MM.1S (cell line): Measurements from ENCODE around the gene GCLC.

Experiments used
- DNase-seq: peaks from one replicate; pipeline ENCODE4 v3.0.0-alpha.2; 2015
- H2AFZ ChIP-seq: fragments of 300-600 bp; sonication (generic); 2 replicates; pipeline ENCODE4 v1.6.0; 2016; ENCODE audit warnings: antibody characterized with exemption, low read length
- H3F3A ChIP-seq: fragments of 300-600 bp; sonication (generic); 2 replicates; pipeline ENCODE4 v1.6.1; 2016; ENCODE audit warnings: mild to moderate bottlenecking, antibody characterized with exemption, low read length, moderate library complexity, mixed read lengths; ENCODE audit not compliant: insufficient read depth
- H3K27ac ChIP-seq: fragments of 300-600 bp; sonication (generic); 2 replicates; pipeline ENCODE4 v1.5.1; 2016; ENCODE audit warnings: mild to moderate bottlenecking, low read length
- H3K27me3 ChIP-seq: fragments of 300-600 bp; sonication (generic); replicated peaks from 2 replicates; pipeline ENCODE4 v1.6.0; 2016; ENCODE audit warnings: low read length; ENCODE audit not compliant: insufficient read depth
- H3K36me3 ChIP-seq: fragments of 300-600 bp; sonication (generic); replicated peaks from 2 replicates; pipeline ENCODE4 v1.6.1; 2016; ENCODE audit warnings: mild to moderate bottlenecking, low read length, mixed read lengths; ENCODE audit not compliant: insufficient read depth
- H3K4me1 ChIP-seq: fragments of 300-600 bp; sonication (generic); 2 replicates; pipeline ENCODE4 v1.6.1; 2016; ENCODE audit warnings: low read length, mixed read lengths
- H3K4me2 ChIP-seq: fragments of 300-600 bp; sonication (generic); 2 replicates; pipeline ENCODE4 v1.6.0; 2016; ENCODE audit warnings: low read depth, low read length
- H3K4me3 ChIP-seq: fragments of 300-600 bp; sonication (generic); 2 replicates; pipeline ENCODE4 v1.5.1; 2016; ENCODE audit warnings: low read length, mixed read lengths
- H3K79me2 ChIP-seq: fragments of 300-600 bp; sonication (generic); 2 replicates; pipeline ENCODE4 v1.6.1; 2016; ENCODE audit warnings: mixed run types, low read length, mixed read lengths
- H3K9ac ChIP-seq: fragments of 300-600 bp; sonication (generic); 2 replicates; pipeline ENCODE4 v1.6.1; 2016; ENCODE audit warnings: low read length, mixed read lengths
- H3K9me2 ChIP-seq: fragments of 300-600 bp; sonication (generic); replicated peaks from 2 replicates; pipeline ENCODE4 v1.6.1; 2016; ENCODE audit warnings: mild to moderate bottlenecking, low read length, mixed read lengths; ENCODE audit not compliant: insufficient read depth
- H3K9me3 ChIP-seq: fragments of 300-600 bp; sonication (generic); replicated peaks from 2 replicates; pipeline ENCODE4 v1.6.1; 2016; ENCODE audit warnings: mild to moderate bottlenecking, low read length, mixed read lengths; ENCODE audit not compliant: insufficient read depth
- H4K20me1 ChIP-seq: fragments of 300-600 bp; sonication (generic); 2 replicates; pipeline ENCODE4 v1.6.1; 2016; ENCODE audit warnings: mild to moderate bottlenecking, low read length, moderate library complexity, mixed read lengths; ENCODE audit not compliant: insufficient read depth
- CTCF ChIP-seq: fragments of 300-600 bp; sonication (generic); IDR thresholded peaks from 2 replicates; pipeline ENCODE4 v1.5.1; 2016; ENCODE audit warnings: antibody characterized with exemption, low read length, mixed read lengths
- EZH2 ChIP-seq: fragments of 300-600 bp; sonication (generic); optimal IDR thresholded peaks from 2 replicates; pipeline ENCODE3; 2017; ENCODE audit warnings: low read depth, mild to moderate bottlenecking, antibody characterized with exemption, low read length, mixed read lengths
- EZH2phosphoT487 ChIP-seq: fragments of 300-600 bp; sonication (generic); IDR thresholded peaks from 2 replicates; pipeline ENCODE4 v1.6.1; 2018; ENCODE audit warnings: antibody characterized with exemption, low read length

Gene GCLC

GRCh38 chr6:53474010-53474409 lies 70.9 kb downstream of the GCLC start:
- H3F3A ChIP-seq: no peaks in the 10 kb centered on the region
- no peak overlapping the region for H3K4me3 ChIP-seq
- no peaks in the 10 kb centered on the region for H3K9me2 ChIP-seq
- no peaks in the 10 kb centered on the region for H3K4me1 ChIP-seq
- H3K36me3 ChIP-seq: no peaks in the 10 kb centered on the region
- no peaks in the 10 kb centered on the region for H3K79me2 ChIP-seq
- H4K20me1 ChIP-seq: no peaks in the 10 kb centered on the region
- DNase-seq: no peak
- no peak overlapping the region for H3K27ac ChIP-seq
- no peak overlapping the region for H3K4me2 ChIP-seq
- no peak overlapping the region for H2AFZ ChIP-seq
- no peaks in the 10 kb centered on the region for H3K27me3 ChIP-seq
- no peaks in the 10 kb centered on the region for H3K9me3 ChIP-seq
- TF ChIP-seq CTCF (no peak), EZH2phosphoT487 (no peak), EZH2 (no peak)
- H3K9ac ChIP-seq: no peak overlapping the region

- Histone ChIP-seq H3K9me2 (no peaks in the 10 kb centered on the region), H3K9ac (no peak overlapping the region), H2AFZ (no peak overlapping the region), H3K4me1 (no peaks in the 10 kb centered on the region), H3K4me2 (no peak overlapping the region), H3K9me3 (no peaks in the 10 kb centered on the region), H3K79me2 (no peaks in the 10 kb centered on the region), H3K36me3 (no peaks in the 10 kb centered on the region), H3K27me3 (no peaks in the 10 kb centered on the region), H4K20me1 (no peaks in the 10 kb centered on the region), H3K4me3 (no peak overlapping the region), H3K27ac (no peak overlapping the region), H3F3A (no peaks in the 10 kb centered on the region)
- no peak for DNase-seq
- no peak for TF ChIP-seq CTCF
- TF ChIP-seq EZH2: no peak
- no peak for TF ChIP-seq EZH2phosphoT487
These were observed 75.7 kb downstream of the GCLC start for GRCh38 chr6:53469163-53469562.

GRCh38 chr6:53466257-53466656 lies 78.6 kb downstream of the GCLC start:
- Histone ChIP-seq H3F3A (no peaks in the 10 kb centered on the region), H3K27ac (no peak overlapping the region), H3K27me3 (no peaks in the 10 kb centered on the region), H4K20me1 (no peaks in the 10 kb centered on the region), H3K4me3 (no peak overlapping the region), H3K9me3 (no peaks in the 10 kb centered on the region), H3K9ac (no peak overlapping the region), H3K4me2 (no peak overlapping the region), H3K79me2 (no peaks in the 10 kb centered on the region), H3K36me3 (no peaks in the 10 kb centered on the region), H2AFZ (no peak overlapping the region), H3K4me1 (no peaks in the 10 kb centered on the region), H3K9me2 (no peaks in the 10 kb centered on the region)
- DNase-seq: no peak
- no peak for TF ChIP-seq EZH2phosphoT487
- TF ChIP-seq CTCF: no peak
- TF ChIP-seq EZH2: no peak
